ENCODE measurements around the gene PRPSAP1.

The PRPSAP1 gene

DNA sequence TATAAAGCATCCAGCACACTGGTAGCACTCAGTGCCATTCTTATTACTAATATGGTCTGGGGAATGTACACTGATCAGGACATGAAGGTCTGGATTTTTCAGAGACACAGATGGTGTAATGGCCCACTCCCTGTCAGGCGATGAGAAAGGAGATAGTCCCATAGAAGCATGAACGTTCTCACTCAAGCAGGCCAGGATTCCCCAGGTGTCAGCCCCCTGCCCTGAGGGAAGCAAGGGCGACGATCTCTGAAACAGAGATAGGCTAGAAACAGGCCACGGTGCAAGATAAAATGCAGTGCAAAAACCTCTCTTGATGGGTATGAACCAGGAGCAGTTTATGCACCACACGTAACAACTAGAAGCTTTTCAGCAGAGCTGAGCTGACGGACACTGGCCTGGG lies 10.6 kb downstream of the PRPSAP1 start:
- TF ChIP-seq TAF1 (IDR thresholded peaks at IDR 0.05; ENCODE audit: borderline replicate concordance, insufficient read depth, low read length) (no peak), POLR2AphosphoS5 (IDR thresholded peaks at IDR 0.05; ENCODE audit: low read depth, low read length) (no peak), FOXP2 (optimal IDR thresholded peaks at IDR 0.05; ENCODE audit: borderline replicate concordance, extremely low read depth, extremely low read length, insufficient read depth) (no peak), SIN3A (IDR thresholded peaks at IDR 0.05; ENCODE audit: borderline replicate concordance, insufficient read depth, low read length) (no peak)
- TF ChIP-seq, protein P1, sequence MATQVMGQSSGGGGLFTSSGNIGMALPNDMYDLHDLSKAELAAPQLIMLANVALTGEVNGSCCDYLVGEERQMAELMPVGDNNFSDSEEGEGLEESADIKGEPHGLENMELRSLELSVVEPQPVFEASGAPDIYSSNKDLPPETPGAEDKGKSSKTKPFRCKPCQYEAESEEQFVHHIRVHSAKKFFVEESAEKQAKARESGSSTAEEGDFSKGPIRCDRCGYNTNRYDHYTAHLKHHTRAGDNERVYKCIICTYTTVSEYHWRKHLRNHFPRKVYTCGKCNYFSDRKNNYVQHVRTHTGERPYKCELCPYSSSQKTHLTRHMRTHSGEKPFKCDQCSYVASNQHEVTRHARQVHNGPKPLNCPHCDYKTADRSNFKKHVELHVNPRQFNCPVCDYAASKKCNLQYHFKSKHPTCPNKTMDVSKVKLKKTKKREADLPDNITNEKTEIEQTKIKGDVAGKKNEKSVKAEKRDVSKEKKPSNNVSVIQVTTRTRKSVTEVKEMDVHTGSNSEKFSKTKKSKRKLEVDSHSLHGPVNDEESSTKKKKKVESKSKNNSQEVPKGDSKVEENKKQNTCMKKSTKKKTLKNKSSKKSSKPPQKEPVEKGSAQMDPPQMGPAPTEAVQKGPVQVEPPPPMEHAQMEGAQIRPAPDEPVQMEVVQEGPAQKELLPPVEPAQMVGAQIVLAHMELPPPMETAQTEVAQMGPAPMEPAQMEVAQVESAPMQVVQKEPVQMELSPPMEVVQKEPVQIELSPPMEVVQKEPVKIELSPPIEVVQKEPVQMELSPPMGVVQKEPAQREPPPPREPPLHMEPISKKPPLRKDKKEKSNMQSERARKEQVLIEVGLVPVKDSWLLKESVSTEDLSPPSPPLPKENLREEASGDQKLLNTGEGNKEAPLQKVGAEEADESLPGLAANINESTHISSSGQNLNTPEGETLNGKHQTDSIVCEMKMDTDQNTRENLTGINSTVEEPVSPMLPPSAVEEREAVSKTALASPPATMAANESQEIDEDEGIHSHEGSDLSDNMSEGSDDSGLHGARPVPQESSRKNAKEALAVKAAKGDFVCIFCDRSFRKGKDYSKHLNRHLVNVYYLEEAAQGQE (IDR thresholded peaks at IDR 0.05; ENCODE audit: insufficient read depth in 1 of 2, low read depth in 2 of 2, low read length in 2 of 2): no peak

DNA sequence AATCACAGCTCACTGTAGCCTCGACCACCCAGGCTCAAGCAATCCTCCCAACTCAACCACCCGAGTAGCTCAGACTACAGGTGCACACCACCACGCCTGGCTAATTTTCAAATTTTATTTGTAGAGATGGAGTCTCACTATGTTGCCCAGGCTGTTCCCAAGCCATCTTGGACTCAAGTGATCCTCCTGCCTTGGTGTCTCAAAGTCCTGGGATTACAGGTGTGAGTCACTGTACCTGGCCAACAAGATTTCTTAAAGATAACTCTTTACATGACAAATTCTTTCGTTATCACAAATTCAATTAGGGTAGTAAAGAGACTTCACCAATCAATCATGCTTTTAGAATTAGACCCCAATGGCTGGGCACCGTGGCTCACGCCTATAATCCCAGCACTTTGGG lies 12.4 kb downstream of the PRPSAP1 start:
- no peak for TF ChIP-seq FOXP2 (optimal IDR thresholded peaks at IDR 0.05; ENCODE audit: borderline replicate concordance, extremely low read depth, extremely low read length, insufficient read depth)

DNA sequence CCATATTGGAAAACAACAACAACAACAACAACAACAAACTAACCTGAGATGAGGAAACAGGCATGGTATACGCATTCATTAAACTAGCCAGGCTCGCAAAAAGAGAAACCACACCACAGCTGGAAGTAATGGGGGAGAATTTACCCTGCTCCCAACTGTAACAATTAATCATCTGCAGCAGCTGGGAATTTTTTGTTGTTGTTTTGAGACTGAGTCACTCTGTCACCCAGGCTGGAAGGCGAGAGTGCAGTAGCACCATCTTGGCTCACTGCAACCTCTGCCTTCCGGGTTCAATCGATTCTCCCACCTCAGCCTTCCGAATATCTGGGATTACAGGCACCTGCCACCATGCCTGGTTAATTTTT lies 16.3 kb downstream of the PRPSAP1 start:
- TF ChIP-seq POLR2AphosphoS5 (IDR thresholded peaks at IDR 0.05; ENCODE audit: low read depth, low read length) (no peak), TAF1 (IDR thresholded peaks at IDR 0.05; ENCODE audit: borderline replicate concordance, insufficient read depth, low read length) (no peak), SIN3A (IDR thresholded peaks at IDR 0.05; ENCODE audit: borderline replicate concordance, insufficient read depth, low read length) (no peak), FOXP2 (optimal IDR thresholded peaks at IDR 0.05; ENCODE audit: borderline replicate concordance, extremely low read depth, extremely low read length, insufficient read depth) (no peak)
- TF ChIP-seq, protein P1 (IDR thresholded peaks at IDR 0.05; ENCODE audit: insufficient read depth in 1 of 2, low read depth in 2 of 2, low read length in 2 of 2): no peak

DNA sequence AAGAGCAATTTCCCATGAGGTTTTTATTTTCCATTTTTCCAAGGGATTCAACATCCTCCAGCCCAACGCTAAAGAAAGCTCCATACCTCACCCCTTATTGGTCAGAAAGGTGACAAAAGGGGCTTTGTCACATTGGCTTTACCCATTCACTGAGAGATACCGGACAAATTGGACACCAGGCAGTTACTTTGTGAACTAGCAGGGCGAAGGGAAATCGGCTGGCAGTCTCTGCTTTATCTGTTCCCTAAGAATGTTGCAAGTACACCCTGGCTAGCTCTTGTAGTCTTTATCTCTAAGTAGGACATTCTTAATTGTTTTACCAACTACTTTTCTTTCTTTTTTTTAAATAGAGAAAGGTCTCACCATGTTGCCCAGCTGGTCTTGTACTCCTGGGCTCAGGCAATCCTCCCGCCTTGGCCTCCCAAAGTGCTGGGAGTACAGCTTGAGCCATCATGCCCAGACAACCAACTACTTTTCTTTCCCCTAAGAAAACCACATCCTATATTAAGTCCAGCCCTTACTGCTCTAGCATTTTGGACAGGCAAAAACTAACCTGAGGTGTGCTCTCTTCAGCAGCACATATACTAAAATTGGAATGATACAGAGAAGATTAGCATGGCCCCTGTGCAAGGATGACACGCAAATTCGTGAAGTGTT lies 16.8 kb downstream of the PRPSAP1 start:
- TF ChIP-seq TAF1 (IDR thresholded peaks at IDR 0.05; ENCODE audit: borderline replicate concordance, insufficient read depth, low read length): no peak
- TF ChIP-seq, protein P1 (IDR thresholded peaks at IDR 0.05; ENCODE audit: insufficient read depth in 1 of 2, low read depth in 2 of 2, low read length in 2 of 2): no peak

DNA sequence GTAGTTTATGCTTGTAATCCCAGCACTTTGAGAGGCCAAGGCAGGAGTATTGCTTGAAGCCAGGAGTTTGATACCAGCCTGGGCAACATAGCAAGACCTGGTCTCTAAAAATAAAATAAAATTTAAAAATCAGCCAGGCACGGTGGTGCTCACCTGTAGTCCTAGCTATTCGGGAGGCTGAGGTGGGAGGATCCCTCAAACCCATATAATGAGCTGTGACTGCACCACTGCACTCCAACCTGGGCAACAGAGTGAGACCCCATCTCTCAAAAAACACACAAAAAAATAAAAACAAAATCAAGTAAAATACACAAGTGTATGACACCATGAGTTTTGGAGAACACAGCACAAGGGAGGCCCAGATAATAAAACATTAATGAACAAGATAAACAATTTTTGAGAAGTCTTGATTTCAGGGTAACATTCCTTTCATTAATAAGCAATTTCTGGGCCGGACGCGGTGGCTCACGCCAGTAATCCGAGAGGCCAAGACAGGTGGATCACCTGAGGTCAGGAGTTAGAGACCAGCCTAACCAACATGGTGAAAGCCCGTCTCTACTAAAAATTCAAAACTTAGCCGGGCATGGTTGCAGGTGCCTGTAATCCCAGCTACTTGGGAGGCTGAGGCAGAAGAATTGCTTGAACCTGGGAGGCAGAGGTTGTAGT lies 17.9 kb downstream of the PRPSAP1 start:
- no peak for TF ChIP-seq FOXP2 (optimal IDR thresholded peaks at IDR 0.05; ENCODE audit: borderline replicate concordance, extremely low read depth, extremely low read length, insufficient read depth)

DNA sequence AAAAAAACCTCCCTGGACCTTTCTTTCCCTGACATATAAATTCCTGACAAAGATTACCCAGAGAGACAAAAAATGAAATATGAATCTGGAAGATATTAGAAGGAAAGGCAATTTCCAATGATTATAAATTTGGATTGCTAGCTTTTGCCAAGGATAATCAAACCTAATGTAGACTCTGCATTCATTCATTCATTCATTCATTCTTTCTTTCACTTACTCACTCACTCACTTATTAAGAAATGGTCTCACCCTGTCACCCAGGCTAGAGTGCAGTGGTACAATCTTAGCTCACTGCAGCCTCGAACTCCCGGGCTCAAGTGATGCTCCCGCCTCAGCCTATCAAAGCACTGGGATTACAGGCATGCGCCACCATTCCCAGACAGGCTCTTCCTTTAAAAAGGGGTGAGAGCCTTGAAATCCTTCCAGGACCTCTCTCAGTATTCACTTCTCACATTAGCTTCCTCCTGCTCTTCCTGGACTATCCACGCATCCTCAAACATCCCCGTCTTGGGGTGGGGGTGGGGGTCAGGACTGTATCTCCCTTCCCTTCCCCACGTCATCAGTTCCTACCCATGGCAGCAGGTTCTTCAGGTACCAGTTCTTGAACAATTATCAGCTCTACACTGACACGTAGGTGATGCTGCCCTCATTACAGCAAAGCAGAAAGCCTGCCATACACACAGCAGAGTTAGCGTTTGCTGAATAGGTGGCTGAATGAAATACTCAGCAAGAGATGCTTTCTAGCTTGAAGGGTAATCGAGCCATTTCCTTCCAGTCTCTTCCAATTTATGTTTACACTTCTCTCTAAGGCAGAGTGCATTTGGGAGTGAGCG lies 19.8 kb downstream of the PRPSAP1 start:
- TF ChIP-seq POLR2AphosphoS5 (IDR thresholded peaks at IDR 0.05; ENCODE audit: low read depth, low read length) (no peak), SIN3A (IDR thresholded peaks at IDR 0.05; ENCODE audit: borderline replicate concordance, insufficient read depth, low read length) (no peak), FOXP2 (optimal IDR thresholded peaks at IDR 0.05; ENCODE audit: borderline replicate concordance, extremely low read depth, extremely low read length, insufficient read depth) (no peak), TAF1 (IDR thresholded peaks at IDR 0.05; ENCODE audit: borderline replicate concordance, insufficient read depth, low read length) (no peak)
- TF ChIP-seq, protein P1 (IDR thresholded peaks at IDR 0.05; ENCODE audit: insufficient read depth in 1 of 2, low read depth in 2 of 2, low read length in 2 of 2): no peak
